Frontal cortex (tissue), 4 donors: ENCODE results near the gene KCNH8. TPM values are rescaled to one million over a fixed set of nuclear protein-coding genes. Genes with fewer than 3 reads are reported as not detected.
"Not testable (repeated sequence)": the region's sequence is repeated elsewhere in the genome, so short reads cannot be mapped to it uniquely, and the experiment has no call there.

Experiments
- DNase-seq, 2 donors: peaks; one replicate each; pipeline ENCODE4 v3.0.0; 2012; ENCODE audit warnings: low spot score in 2 of 2
- FAIRE-seq: peaks from 2 replicates; lab custom pipeline; 2012; peaks lifted over from hg19 to GRCh38; lab: Jason Lieb, UNC
- total RNA-seq: library from RNA; depleted of rRNA; stranded (reverse); fragments of >200 nt; gene quantifications from one replicate; pipeline ENCODE4 v1.2.3, GENCODE V29; 2014
- donor health status: control.
- donor health status: control.
- donor health status: control.

KCNH8 gene
- total RNA-seq, 1 donor from 2014 or later: 11.0 TPM

- FAIRE-seq (no peak), DNase-seq (no peak)
Measured at GRCh38 chr3:19165654-19166053, 17.3 kb downstream of the KCNH8 start.

DNA sequence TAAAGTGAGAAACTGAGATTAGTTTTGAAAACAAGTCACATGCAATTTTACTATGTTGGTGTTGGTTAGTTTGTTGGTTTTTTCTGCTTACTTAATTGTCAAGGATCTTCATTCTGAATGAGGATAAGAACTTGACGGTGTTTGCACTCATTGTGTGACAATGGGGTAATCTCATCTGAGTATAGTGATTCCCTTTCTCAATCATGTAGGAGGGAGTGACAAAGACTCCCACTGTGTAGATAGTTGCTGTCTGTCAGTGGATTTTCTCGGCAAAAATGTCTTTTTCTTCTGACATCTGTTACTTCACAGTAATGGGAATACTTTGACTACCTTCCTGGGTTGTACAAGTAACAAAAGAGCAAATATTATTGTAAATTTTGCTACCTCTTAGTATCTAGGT lies 23.5 kb downstream of the KCNH8 start:
- FAIRE-seq: no peak
- DNase-seq: no peak

DNA sequence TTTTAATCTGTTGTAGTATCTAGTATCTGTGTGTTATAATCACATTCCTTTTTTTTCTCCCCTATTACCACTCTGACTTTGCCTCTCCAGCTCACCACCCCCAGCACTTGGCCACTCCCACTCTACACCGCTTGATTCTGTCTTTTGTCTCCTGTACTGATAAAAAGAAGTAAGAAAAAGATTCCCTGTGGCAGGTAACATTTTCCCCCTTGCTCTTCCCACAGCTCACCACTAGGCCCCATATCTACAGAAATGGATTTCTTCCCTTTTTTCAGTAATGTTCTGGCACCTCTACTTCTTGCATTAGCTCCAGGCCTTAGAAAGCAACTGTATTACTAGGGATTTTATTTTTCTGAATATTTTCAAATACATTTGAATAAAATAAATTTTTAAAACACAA lies 25.6 kb downstream of the KCNH8 start:
- DNase-seq (no peak), FAIRE-seq (no peak)

GRCh38 chr3:19183584-19183983 lies 35.3 kb downstream of the KCNH8 start:
- FAIRE-seq (no peak), DNase-seq (no peak)

DNA sequence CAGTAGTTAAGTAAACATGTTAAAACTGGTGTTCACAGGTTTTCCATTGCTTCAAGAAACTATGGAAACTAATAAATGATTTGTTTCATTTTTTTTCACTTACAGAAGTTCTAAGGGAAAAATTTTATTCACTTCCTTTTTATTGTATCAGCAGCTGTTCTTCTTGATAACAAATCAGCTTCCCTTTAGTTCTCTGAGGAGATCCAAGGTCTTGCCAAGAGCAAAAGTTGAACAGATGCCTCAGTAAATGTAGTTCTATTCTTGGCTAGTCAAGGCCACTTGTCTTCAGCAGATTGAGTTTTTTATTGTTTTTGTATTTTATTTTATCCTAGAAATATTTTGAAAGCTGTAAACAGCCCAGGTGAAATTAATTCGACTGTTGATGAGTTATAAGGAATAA lies 41.8 kb downstream of the KCNH8 start:
- DNase-seq (no peak), FAIRE-seq (no peak)

DNA sequence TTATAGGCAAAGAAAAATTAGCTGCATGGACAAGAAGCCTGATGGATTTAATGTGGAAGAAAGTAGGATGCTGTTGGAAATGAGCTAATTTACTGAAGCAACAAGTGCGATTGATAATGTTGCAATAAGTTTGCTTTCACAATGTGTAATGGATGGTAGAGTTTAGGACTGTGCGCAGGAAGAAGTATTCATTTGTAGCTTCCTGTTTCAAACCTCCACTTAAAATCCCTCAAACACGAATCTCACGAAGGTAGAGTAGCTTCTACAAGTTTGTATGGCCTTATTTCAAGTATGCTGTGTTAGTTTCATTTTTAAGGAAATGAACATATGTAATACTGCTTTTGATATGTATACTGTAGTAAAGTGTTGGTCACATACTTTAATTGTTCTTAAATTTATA lies 42.3 kb downstream of the KCNH8 start:
- no peak for DNase-seq
- FAIRE-seq: no peak

DNA sequence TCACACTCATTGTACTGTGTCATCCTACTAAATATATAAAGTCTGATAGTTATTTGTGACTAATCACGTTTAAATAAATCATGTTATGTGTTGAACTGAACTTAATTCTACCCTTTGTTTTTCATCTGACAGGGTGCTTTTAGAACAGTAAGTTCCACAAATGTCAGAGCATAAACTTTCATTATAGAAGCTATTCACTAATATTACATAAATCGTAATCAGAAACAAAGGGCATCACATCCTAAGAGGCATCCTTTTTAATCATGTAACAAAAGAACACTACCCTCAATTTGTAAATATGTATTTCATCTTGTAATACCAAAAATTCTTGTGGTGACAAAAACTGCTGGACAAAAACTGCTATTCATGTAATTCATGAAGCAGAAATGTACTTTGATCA lies 50.8 kb downstream of the KCNH8 start:
- DNase-seq: no peak
- FAIRE-seq: no peak

DNA sequence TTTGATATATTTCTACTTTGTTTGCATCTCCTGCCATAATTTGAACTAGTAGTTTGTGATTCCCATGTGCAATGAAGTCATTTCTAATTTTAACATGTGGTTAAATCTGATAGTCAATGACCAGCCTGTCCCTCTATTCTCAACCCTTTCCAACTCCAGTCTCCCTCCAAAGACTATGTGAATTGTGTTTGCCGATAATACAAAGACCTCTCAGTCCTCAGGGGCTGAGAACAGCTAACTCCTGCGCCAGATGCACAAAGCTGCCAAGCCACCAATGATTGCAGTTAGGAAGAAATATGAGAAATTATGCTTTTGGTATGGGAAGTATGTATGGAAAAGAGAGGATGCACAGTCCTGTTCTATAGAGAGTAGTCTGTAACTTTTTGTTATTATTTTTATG lies 54.0 kb downstream of the KCNH8 start:
- DNase-seq: no peak
- peak; percentile 98 for FAIRE-seq

DNA sequence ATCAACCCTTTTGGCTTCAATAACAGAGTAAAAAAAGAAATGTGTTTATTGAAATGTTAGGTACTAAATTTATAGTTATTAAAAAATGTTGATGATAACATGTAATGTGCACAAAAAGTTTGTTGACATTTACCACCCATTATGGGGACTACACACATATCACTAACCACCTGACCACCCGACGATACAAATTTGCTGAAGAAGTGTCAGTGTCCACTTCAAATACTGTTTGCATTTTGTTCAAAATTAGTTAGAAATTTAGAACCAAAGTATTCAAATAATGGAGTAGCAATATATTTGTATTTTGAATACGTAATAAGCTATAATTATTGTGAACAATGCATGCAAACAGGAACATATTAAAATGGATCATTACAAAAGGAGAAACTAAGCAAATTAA lies 54.4 kb downstream of the KCNH8 start:
- FAIRE-seq: no peak

DNA sequence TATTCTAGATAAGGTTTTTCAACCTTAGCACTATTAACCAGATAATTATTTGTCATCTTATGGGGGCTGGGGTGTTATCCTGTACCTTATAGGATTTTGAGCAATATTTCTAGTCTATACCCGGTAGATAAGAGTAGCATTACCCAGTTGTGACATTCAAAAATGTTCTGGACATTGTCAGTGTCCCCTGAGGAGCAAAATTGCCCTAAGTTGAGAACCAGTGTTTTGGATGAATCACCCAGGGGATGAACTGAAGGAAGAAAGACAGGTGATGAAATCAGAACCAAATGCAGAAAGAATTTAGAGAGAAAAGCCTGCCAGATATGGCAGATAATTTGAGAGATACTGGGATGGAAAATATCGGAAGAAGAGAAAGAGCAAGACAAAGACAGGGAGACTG lies 58.2 kb downstream of the KCNH8 start:
- FAIRE-seq (no peak), DNase-seq (no peak)

More for the DNA sequence above, 54.4 kb downstream of the KCNH8 start:
- DNase-seq: no peak

DNA sequence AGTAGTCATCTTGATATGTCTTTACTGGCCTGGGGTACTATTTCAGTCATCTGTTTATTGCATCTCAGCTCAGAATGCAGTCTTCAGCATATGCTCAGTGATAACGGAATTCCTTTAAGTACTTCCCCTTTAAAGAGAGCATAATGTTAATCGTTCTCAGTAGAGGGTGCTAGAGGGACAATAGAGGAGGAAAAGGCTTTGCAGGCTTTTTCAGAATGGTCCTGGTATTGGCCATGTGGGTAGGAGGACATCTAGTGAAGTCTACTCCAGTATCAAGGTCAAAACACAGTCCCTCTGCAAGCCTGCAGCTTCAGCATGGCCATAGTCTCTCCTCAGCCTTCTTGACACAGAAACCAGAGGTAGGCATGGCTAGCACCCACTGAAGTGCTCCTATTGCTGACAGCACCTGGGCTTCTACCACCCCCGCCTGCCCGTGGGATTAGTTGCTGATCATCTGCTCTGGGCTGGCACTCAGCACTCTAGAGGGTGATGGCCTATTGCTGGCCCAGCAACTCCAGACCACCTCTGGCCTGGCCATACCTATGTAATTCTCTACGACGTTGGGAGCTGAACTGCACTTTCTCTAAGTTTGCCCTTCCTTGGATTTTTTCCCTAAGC lies 65.4 kb downstream of the KCNH8 start:
- FAIRE-seq: no peak
- DNase-seq: no peak

DNA sequence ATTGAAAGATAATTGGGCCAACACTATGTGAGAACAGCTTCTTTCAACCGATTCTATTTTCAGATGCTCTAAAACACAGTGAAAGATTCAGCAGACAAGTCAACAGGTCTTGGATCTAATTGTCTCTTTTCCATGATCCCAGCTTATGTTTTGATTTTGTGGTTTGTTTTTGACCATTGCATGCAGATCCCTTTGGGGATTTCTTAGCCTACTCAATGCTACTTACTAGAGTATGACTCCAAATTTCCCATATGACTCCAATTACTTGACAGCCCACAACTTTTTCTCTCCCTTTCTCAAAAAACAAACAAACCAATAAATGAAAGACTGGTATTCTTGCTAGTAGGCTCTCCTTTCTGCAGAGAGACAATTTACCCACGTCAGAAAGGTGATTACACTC lies 67.1 kb downstream of the KCNH8 start:
- FAIRE-seq (no peak), DNase-seq (no peak)

DNA sequence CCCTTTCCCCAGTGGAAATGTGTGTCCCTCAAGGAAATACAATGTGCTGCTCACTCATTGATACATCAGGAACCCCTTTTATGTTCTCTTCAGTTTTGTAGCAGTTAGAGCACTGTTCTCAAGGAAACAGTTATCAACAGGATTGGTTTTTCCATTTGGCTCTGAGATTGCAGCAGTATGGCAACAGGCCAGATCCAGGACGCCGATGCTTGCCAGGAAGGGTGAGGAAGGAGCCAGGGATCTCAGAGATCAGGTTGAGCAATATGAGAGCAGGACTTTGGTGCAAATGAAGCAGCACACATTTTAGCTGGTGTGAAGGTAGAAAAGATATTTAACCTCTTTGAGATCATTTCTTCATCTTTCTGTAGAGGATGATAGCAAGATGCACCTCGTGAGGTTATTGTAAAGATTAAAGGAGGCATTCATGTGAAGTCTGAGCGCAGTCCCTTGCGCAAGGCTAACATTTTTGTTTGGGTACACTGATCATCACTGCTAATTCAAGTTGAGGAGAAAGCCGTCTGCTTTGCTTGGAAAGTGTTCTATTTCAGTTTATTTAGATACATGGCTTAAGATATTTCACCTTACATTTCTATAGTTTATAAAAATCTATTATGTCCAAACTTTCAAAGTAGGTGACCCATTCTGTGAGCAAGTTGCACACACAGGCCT lies 68.5 kb downstream of the KCNH8 start:
- FAIRE-seq (no peak), DNase-seq (no peak)

GRCh38 chr3:19220311-19220710 lies 72.0 kb downstream of the KCNH8 start:
- DNase-seq (no peak), FAIRE-seq (no peak)

- FAIRE-seq (no peak), DNase-seq (no peak)
Measured at GRCh38 chr3:19221081-19221480, 72.8 kb downstream of the KCNH8 start.

DNA sequence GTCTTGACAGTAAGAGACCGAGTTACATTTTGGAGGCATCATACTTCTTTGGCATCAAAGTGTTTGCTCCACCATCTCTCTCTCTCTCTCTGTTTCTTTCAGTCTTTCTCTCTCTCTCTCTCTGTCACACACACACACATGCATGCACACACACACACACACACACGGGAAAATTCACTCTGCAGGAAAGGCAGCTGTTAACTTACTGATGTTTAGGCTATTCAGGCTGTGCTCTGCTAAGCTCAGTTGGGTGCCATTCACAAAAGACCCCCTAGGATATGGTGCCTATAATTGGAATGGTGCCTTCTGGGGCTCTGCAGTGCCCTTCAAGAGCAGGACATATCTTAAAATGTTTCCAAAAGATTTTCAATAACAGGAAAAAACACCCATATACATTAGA lies 78.2 kb downstream of the KCNH8 start:
- DNase-seq (no peak), FAIRE-seq (no peak)

- FAIRE-seq (no peak), DNase-seq (no peak)
Measured at GRCh38 chr3:19228167-19228566, 79.9 kb downstream of the KCNH8 start.

- DNase-seq: no peak
- no peak for FAIRE-seq
Measured at GRCh38 chr3:19229086-19229485, 80.8 kb downstream of the KCNH8 start.

GRCh38 chr3:19229881-19230280 lies 81.6 kb downstream of the KCNH8 start:
- FAIRE-seq, DNase-seq: not testable (repeated sequence)

DNA sequence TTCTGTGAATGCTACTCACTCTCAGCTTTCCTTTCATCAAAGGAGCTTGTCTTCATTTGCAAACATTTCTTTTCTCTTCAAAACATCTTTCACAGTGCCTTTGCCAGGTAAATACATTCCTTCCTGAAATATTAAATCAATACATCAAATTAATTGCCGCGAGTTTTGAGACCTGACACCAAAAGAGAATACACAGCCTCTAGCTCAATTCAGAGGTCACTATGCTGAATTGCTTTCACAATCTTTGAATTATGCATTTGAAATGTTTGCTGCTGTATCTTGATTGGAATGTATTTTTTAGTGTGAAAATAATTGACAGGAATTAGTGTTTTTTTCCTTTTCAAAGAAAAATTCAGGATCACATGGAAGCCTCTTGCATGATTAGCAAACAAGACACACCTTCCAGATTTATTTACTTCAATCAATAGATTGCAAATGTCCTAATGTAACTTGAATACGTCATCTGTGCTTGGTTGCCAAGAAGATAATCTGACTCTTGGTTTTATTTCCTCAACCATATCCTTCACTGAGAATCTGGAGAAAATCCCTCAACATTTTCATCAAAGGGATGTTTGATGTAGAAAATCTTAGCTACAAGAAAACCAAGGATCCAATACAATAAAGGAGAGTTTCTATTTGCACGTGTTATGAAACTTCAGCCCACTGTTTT lies 83.6 kb downstream of the KCNH8 start:
- no peak for DNase-seq
- FAIRE-seq: no peak

- FAIRE-seq: no peak
- DNase-seq: no peak
Measured at GRCh38 chr3:19232566-19232965, 84.3 kb downstream of the KCNH8 start.
